HG03095 (cell line): ENCODE data around the gene SDF4.
"Not testable (repeated sequence)": the region's sequence is repeated elsewhere in the genome, so short reads cannot be mapped to it uniquely, and the experiment has no call there.

Experiments
- ATAC-seq: cut with Tn5 transposase; IDR thresholded peaks from one replicate; pipeline ENCODE4 v1.9.1; 2021; ENCODE audit warnings: moderate library complexity; ENCODE audit not compliant: unreplicated experiment

Gene SDF4

DNA sequence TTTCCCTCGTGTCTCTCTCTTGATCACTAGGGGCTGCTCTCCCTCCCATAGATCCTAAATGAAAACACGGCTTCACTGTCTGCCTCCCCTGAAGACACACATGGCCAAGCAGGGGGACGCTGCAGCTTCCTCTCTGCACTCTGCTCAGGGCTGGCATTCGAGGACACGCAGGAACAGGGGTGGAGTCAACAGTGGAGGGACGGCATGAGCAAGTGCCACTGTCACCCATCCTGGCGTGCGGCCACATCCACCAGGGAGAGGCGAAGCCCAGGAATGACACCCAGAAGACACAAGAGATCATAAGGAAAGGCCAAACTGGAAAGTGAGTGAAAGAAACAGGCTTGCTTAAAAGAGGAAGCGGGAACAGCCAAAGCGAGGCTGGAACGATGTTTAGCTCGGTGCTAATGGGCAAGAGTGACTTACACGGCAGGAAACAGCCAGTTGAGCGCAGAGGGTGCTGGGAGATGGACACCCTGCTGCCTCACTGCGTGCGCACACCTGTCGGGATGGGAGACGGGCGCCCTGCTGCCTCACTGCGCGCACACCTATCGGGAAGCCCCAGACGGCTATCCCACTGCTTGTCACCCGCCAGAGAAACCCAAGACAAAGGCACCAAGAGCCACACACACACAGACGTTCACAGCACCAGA is 28.3 kb upstream of the SDF4 start:
- no peak for ATAC-seq

DNA sequence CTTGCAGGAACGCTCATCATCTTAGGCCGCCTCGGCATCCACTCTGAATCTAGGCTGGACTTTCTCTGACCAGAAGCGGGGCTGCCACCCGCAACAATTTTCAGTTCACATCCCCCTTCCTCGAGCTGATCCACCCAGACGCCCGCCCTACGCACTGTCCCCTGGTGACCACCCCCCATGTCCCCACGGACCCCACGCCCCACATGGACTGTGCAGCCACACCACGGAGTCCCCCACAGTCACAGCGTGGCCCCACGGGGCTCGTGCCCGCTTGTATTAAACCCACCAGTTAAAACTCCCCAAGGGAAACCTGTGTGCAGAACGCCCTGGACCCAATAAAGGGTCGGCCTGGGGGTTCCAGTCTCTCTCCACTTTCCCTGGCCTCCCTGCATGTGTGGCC is 27.7 kb upstream of the SDF4 start:
- no peak for ATAC-seq

DNA sequence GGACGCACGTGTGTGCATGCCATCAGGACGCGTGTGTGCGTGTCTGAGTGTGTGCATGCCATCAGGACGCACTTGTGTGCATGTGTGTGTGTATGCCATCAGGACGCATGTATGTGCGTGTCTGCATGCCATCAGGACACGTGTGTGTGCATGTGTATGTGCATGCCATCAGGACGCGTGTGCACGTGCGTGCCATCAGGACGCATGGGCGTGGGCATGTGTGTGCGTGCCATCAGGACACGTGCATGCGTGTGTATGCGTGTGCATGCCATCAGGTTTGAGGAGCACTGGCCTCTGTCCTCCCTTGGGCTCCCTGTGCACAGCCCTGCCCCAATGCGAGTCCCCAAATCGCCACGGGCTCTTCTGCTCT is 27.3 kb upstream of the SDF4 start:
- ATAC-seq: no peak

DNA sequence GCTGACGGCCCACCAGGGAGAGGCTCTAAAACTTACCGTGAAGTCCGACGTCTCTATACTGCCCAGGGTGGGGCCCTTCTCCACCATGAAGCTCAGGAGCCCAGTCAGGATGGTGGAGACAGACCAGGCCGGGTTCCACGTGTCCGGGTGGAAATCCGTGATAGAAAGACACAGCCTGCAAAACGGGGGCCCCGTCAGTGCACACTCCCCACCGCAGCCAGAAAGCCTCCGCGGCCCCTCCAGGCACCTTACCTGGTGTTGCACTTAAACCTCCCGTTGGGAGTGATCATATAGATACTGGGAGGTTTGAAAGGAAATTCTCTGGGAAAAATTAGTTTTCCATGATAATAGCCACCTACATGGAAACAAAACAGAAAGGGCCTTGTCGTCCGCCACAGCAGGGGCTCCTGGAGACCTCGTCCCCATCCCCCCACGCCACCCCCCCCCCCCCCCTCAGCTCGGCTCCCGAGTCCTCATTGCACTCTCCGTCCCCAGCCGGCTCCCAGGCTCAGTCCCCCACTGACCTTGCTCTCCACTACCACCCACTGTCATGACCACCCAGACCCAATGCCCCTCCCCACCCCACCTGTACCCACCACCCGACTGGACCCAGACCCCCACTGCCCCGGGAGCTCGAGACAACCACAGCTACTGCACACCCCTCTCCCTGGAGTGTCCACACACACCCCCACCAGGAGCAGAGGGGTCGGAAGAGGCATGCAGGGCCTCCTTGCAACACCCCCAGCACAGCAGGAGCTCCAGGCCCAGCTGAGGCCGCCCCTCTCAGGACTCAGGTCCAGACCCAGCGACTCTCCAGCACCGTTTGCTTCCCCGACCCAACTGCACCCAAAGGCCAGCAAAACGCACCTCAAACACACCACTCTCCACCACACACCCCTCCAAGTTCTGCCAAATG is 25.4 kb upstream of the SDF4 start:
- no peak for ATAC-seq

DNA sequence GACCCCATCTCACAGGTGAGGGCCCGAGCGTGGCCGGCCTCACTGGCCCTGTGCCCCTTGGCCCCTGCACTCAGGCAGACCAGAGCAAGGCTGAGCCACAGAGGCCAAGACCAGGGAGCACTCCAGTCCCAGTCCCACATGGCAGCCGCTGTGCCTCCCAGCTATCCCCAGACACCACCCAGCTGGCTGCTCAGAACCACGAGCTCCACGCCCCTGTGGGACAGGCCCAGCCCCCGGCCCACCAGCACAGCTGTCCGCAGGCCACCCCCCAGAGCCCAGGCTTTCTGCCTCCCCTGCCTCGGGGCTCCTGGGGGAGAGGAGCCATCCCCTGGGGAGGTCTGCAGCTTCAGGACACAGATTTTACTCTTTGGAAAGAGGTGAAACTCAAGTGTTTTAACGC is 23.8 kb upstream of the SDF4 start:
- no peak for ATAC-seq

DNA sequence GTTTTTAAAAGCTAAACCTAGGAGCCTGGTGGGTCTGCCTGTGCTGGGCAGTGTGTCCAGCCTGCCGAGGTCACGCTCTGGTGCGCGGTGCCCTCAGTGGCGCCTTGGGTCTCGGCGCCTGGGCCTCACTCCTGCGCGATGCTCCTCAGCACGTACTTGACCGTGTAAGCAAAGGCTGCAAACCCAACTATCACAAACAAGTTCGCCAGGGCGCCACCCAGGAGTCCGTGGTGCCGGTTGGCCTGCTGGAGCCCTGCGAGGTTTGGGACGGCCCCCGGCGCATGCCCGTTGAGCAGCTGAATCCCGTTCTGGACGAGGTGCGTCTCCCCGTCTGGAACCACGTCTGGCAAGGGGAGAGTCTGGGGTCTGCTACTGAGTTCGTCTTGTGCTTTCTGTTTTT is 23.3 kb upstream of the SDF4 start:
- ATAC-seq: no peak

DNA sequence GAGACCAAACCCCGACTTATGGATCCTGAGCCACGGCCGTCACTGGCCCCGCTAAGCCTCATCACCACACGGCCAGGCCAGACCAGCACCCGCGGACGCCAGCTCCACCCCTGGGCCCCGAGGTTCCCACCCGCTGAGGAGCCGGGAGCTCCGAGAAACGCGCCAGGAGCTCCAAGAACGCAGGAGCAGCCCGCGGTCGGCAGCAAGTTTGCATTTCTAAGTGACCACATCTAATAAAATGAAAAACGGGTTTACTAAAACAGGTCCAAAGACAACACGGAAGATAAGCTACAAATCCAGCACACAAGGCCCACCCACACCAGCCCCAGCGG is 22.8 kb upstream of the SDF4 start:
- no peak for ATAC-seq

DNA sequence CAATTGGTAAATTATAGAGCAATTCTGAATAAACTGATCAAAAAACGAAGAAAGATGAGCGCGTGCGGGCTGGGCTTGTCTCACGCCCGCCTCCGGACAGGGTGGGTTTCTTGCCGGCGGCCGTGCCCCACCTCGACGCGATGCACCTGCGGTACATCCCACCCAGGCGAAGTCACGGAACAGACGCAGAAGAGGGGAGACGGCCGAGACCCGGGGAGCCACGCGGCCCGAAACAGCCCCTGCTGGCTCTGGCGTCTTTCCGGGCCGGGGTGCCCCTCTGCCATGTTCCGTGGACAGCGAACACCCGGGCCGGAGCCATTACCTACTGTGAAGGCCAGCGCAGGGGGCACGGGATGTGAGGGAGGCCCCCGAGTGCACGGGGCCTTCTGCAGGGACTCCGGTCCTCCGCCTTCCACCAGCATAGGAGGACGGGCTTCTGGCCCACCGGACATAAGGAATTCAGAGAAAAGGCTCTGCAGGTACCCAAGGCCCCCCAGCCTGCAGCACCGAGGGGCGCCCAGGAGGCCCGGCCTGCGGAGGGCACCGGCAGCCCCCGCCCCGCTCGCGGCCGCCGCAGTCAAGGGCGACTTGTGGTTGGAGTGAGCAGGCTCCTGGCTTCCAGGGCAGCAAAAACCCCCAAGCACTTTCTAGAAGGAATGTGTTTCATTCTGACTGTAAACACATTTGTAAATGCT is 22.3 kb upstream of the SDF4 start:
- no peak for ATAC-seq

DNA sequence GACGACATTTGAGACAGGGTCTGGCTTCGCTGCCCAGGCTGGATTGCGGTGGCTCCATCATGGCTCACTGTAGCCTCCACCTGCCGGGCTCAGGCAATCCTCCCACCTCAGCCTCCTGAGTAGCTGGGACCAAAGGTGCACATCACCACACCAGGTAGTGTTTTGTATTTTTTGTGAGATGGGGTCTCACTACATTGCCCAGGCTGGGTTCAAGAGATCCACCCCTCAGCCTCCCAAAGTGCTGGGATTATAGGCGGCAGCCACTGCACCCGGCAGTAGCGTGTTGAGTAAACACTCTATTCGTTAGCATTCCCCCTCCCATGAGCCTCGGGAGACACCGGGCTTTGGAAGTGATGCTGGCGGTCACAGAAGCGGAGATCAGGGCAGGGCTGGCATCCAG is 21.5 kb upstream of the SDF4 start:
- no peak for ATAC-seq

DNA sequence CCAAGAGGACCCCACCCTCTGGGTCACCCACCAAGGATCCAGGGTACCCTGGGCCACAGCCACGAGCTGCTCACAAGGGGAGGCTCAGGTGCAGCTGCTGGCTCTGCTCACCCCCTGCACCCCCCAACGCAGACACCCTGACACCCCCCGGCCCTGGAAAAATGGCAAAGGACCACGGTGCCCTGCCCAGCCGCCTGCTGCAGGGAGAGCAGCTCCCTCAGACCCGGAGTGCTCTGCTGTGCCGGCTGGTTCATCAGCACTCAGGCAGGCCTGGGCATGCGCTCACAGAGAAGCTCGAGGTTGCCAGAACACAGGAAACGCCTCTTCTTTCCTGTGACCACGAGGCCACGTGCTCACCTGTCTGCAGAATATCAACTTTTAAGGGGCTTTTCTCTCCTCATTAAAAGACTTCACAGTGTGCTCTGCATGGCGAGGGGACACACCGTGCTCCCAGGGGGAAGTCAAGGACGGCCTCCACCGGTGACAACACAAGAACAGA is 19.0 kb upstream of the SDF4 start:
- no peak for ATAC-seq

DNA sequence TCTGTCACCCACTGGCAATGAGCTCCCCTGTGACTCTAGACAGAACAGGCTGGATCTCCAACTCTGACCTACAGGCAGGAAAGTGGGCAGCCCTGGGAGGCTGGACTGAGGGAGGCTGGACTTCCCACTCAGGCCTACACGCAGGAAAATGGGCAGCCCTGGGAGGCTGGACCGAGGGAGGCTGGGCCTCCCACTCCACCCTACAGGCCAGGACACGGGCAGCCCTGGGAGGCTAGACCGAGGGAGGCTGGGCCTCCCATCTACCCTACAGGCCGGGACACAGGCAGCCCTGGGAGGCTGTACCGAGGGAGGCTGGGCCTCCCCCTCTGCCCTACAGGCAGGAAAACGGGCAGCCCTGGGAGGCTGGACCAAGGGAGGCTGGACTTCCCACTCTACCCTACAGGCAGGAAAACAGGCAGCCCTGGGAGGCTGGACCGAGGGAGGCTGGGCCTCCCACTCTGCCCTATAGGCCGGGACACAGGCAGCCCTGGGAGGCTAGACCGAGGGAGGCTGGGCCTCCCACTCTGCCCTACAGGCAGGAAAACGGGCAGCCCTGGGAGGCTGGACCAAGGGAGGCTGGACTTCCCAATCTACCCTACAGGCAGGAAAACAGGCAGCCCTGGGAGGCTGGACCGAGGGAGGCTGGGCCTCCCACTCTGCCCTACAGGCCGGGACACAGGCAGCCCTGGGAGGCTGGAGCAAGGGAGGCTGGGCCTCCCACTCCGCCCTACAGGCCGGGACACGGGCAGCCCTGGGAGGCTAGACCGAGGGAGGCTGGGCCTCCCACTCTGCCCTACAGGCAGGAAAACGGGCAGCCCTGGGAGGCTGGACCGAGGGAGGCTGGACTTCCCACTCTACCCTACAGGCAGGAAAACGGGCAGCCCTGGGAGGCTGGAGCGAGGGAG is 16.5 kb upstream of the SDF4 start:
- not testable (repeated sequence) for ATAC-seq

DNA sequence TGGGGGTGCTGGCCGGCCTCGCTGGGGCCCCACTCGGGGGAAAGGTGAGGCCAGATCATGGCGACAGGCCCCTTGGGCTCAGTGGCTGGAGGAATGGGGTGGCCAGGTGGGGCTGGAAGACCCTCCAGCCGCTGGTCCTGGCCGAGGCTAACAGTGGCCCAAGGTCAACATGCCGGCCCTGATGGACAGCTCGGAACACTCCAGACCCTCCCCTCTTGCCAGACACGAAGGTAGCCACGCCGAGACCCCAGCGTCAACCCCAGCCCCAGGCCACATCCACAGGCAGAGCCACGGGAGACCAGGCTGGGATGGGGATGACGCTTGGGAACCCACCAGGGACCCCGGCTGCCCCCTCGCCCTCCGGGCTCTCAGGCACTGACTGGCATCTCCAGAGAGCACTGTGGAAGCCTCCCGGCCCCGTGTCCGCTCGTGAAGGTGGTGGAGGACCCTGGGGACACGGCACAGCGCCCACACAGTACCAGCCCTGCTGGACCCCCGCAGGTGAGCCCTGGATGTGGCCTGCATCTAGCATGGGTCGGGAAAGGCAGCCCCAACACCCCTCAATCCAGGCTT is 15.6 kb upstream of the SDF4 start:
- no peak for ATAC-seq

DNA sequence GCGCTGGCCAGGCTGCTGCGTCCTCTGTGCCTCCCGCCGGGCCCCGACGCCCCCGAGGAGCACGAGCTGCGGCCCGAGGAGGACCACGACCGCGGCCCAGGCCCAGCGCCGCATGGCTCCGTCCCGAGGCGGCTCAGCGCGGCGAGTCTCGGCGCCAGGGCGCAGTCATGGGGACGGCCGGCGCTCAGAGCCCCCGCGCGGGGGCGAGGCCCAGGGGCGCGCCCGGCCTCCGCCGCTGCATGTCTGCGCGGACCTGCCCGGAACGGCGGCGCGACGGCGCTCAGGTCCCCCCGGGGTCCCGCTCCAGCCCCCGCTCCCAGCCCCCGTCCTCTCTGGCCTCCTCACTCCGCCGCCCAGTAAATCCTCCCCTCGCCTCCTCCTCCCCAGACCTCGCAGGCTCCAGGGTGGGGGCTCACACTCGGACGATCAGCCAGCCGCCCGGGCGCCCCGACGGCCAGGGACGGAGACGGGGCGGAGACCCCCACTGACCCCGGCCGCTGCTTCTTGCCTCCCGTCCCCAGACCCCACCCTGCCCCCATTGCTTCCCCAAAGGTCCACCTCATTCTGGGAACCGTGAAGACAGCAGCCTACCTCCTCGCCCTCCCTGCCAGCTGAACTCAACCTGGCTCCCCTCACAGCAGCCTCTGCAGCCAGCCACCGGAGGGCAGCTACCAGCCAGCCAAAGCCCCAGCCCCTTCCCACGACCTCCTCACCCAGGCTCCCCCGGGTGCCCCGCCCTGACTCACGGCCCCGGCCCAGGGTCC is 15.0 kb upstream of the SDF4 start, which contains the start of gene C1QTNF12:
Gene C1QTNF12, minus strand, starts transcription at position 146 of the 764 bp plus-strand sequence. Its CDS starts 32 bp downstream, at position 114.
- no peak for ATAC-seq

DNA sequence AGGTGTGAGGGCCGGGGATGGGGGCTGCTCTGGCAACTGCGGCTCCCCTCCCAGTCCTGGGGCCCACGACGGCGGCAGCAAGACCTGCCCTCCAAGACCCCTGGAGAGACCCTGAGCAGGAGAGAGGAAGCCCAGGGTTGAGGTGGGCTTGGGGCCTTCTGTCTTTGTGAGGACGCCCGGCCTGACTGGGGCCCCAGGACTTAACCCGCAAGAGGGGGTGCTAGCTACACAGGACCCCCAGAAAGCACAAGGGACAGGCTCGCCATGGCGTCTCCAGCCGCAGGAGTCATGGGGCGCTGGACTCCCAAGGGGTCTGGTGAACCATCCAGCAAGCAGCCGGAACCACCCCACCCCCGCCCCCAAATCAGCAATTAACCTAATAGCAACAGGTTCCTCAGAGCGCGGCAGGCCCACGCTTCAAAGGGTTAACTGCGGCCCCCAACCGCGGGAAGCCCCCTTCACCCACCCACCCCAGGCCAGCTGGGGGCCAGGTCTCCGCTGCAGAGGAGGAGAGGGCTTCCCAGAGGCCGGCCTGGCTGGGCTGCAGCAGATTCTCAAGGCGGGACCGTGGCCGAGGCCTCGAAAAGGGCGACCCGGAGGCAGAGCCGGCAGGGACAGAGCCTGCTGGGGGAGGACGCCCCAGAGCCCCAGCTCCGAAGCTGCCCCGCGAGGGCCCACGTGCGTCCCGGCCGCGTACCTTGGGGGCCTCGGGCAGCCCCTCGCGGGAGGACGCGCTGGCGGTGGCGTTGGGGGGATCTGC is 14.2 kb upstream of the SDF4 start:
- no peak for ATAC-seq

DNA sequence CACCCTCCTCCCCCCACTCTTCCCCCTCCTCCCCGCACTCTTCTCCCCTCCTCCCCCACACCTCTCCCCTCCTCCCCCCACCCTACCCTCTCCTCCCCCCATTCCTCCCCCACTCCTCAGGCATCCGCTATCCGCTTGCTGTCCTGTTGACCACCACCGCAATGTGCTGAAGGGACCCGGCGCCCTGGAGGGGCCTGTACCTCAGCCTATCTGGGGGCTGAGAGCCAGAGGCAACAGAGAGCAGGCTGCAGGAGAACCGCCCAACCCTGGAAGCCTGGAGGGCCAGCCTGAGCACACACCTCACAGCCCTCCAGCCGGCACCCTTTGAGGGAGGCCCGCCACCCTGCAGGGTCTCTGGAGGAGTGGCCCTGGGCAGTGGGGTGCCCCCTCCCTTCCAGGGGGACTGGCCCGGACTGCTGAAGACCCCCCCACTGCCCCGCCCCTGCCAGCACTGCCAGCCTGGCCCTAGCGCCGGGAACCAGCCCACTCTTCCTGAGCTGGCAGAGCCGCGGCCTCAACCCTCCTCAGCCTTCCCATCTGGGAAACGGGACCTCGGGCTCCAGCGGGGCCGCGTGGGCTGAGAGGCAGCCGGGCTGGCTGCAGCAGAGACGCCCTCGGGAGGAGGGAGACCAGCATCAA is 13.5 kb upstream of the SDF4 start:
- ATAC-seq: no peak

DNA sequence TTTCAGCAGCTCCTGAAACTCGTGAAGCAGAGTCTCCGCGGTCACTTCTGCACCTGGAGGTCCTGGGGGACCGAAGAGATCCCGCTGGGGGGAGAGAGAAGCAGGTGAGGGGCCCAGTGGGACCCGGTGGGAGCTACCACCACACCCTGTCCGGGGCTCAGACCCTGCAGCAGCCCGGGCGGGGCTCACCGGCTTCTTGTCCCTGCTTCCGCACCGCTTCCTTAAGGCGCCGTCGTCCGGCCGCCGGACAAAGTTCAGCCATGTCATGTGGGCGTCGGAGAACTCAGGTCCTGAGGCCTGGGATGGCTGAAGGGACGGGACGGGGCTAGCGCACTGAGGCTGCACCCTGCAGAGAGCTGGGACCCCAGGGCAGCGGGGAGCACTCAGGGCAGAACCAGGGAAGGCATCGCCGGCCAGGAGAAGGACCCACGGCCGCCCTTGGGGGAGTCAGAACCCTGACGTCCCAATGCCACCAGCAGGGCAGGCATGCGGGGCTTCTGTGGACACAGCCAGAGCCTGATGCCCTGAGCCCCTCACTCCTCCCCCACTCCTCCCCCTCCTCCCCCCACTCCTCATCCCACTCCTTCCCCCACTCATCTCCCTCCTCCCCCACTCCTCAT is 12.5 kb upstream of the SDF4 start:
- no peak for ATAC-seq

DNA sequence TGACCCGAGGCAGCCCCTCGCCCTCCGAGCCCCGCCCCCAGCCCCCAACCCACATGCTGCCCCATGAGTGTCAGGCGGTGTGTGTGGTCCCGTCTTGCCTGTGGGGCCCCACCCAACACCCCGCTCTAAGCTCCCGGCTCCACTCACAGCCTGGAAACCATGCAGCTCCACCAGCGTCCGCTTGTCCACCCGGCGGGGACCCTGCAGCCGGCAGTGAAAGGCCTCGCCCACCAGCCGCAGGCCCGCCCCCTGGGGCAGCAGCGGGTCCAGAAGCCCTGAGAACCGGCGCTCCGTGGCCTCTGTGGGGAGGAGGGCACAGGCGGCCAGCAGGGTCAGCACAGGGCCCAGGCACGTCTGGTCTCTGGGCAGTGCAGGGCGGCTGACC is 12.0 kb upstream of the SDF4 start:
- no peak for ATAC-seq

DNA sequence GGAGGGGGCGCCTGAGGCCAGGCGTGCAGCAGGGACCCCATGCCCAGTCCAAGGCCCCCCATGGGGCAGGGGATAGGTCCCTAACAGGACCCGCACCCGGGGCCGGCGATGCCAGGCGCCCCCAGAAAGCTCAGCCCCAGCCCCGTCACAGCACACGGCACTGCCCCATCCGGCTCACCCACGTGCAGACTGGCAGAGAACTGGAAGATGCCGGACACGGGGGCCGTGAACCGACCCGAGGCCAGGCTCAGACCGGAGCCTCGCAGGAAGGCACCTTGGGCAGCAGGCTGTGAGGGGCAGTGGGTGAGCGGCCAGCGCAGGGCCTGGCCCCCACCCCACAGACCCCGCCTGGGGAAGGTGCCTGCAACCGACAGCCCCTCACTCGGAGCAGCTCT is 11.5 kb upstream of the SDF4 start:
- ATAC-seq: no peak
